Muscle of leg (tissue), 11 donors: ENCODE results near the gene TMEM163. TPM values are rescaled to one million over a fixed set of nuclear protein-coding genes. Genes with fewer than 3 reads are reported as not detected.

Source experiments
- DNase-seq: peaks from one replicate; pipeline ENCODE4 v3.0.0; 2013
- H3K27ac ChIP-seq: one replicate; pipeline ENCODE4 v1.5.1; 2013; ENCODE audit warnings: mild to moderate bottlenecking, low read length, control low read depth
- H3K27me3 ChIP-seq: one replicate; pipeline ENCODE4 v1.6.1; 2013; ENCODE audit warnings: low read length; ENCODE audit not compliant: control insufficient read depth, insufficient read depth
- H3K36me3 ChIP-seq: one replicate; pipeline ENCODE4 v1.6.1; 2013; ENCODE audit warnings: low read length; ENCODE audit not compliant: control insufficient read depth, insufficient read depth
- H3K4me1 ChIP-seq: one replicate; pipeline ENCODE4 v1.6.1; 2013; ENCODE audit warnings: low read length; ENCODE audit not compliant: control insufficient read depth, insufficient read depth
- H3K4me3 ChIP-seq: one replicate; pipeline ENCODE4 v1.5.1; 2013; ENCODE audit warnings: low read length, control low read depth
- H3K9me3 ChIP-seq: replicated peaks from 2 replicates; pipeline ENCODE4 v1.6.1; 2013; ENCODE audit warnings: low read depth, low read length; ENCODE audit not compliant: control insufficient read depth
- WGBS: methylation state at CpG from one replicate; pipeline ENCODE4 v1.1.5; 2013; ENCODE audit warnings: missing lambda C conversion rate; ENCODE audit not compliant: insufficient coverage; 5-methylcytosine and 5-hydroxymethylcytosine counted together
- polyA plus RNA-seq, 8 donors: library from polyadenylated mRNA; unstranded; fragments of 120-200 nt; gene quantifications; one replicate each; pipeline versions ENCODE4 v1.2.1 to v1.2.3, GENCODE V29; 2013; ENCODE audit warnings: inconsistent platforms in 1 of 8, low replicate concordance in 1 of 8; ENCODE audit not compliant: insufficient read length in 8 of 8, insufficient read depth in 1 of 8
- total RNA-seq: library from RNA; stranded (reverse); fragments of 120-200 nt; gene quantifications from one replicate; pipeline ENCODE4 v1.2.4, GENCODE V29; 2013

The TMEM163 gene
- total and polyA plus RNA-seq, 9 donors = 0.66 to 3.5 (median 1.8) TPM

- Histone ChIP-seq H3K4me1 (peaks cover 2% of the 10 kb centered on the region), H3K27me3 (no peaks in the 10 kb centered on the region), H3K36me3 (no peaks in the 10 kb centered on the region), H3K9me3 (no peaks in the 10 kb centered on the region), H3K4me3 (no peak overlapping the region), H3K27ac (no peak overlapping the region)
- DNase-seq = no peak
- WGBS = 54% methylated on average over 5 of the region's 6 CpGs
These were observed 253.3 kb downstream of the TMEM163 start for GRCh38 chr2:134465228-134466105.

DNA sequence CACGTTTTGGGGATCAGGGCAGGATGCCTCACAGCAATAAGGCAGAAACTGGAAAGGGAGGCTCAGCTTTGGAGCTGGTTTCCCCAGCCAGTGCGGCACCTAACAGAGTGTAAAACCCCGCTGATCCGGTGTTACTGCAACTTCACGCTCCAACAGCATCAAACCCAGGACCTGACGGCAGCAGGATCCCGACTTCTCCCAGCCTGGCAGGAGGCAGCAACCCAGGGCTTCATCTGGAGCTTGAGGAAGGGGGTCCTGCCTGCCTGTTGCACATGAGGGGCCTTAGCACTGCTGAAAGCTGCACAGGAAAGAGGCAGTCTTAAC lies 255.1 kb downstream of the TMEM163 start:
- Histone ChIP-seq H3K4me3 (no peak overlapping the region), H3K9me3 (no peaks in the 10 kb centered on the region), H3K36me3 (no peaks in the 10 kb centered on the region), H3K4me1 (peaks cover 4% of the 10 kb centered on the region), H3K27me3 (no peaks in the 10 kb centered on the region), H3K27ac (no peak overlapping the region)
- no peak for DNase-seq
- WGBS = 77% methylated on average over 4 of the region's 7 CpGs

DNA sequence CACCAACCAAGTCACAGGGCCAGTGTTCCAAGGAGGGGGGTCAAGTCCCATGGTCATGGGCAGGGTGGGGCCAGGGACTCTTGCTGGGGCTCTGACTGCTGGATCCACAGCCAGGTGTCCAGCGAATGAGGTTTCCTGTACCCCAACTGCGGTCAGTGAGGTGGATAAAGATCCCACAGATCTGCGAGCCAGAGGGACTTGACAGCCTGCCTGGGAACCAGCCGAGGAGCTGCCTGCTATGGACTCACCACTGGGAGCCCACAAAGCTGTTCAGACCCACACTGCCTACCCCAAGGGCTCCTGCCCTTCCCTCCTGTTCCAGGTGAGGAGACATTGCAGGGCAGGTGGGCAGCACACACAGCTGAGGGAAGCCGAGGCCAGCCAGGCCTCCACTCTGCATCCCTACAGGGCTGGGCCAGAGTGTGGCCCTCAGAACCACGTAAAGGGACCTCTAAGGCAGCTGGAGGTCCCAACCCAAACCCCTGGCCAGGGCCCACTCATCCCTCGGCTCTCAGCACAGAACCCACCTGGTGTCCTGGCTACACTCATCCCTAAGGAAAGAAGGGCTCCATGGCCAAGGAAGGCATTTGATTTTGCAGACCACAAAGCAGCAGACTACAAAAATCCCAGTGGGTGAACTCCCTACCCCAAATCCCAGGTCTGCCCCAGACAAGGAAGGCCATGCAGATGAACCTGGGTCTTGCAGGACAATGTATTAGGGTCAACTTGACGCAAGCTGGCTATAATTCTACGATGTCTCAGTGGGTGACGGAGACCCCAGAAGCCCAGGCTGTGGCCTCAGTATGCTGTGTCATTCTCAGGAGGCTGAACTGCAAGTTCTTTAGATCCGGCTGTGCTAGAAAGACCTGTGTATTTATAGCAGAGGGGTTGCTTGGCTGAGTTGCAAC lies 255.8 kb downstream of the TMEM163 start:
- no peak for DNase-seq
- Histone ChIP-seq H3K4me3 (no peak overlapping the region), H3K27ac (no peak overlapping the region), H3K9me3 (no peaks in the 10 kb centered on the region), H3K4me1 (peaks cover 4% of the 10 kb centered on the region), H3K27me3 (no peaks in the 10 kb centered on the region), H3K36me3 (no peaks in the 10 kb centered on the region)
- 80% methylated on average over 11 of the region's 11 CpGs for WGBS

DNA sequence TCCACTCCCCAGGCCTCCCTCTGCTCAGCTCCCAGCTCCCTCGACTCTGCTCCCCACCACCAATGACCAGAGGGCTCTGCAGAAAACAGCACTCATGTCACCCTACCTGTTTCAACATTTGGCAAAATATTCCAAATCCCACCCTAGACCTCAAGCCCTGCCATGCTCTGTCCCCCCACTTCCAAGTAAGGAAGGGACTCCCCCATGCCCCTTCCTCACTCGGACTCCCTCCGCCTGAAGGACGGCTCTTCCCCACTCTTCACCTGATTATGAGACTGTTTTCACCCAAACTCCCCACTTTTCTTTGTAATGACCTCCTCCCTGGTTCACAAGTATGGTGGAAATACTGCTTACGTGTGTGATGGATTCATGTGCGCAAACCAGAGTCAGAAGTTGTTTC lies 256.5 kb downstream of the TMEM163 start:
- 90% methylated on average over 4 of the region's 6 CpGs for WGBS
- Histone ChIP-seq H3K9me3 (no peaks in the 10 kb centered on the region), H3K36me3 (no peaks in the 10 kb centered on the region), H3K27ac (no peak overlapping the region), H3K27me3 (no peaks in the 10 kb centered on the region), H3K4me3 (no peak overlapping the region), H3K4me1 (peaks cover 4% of the 10 kb centered on the region)
- DNase-seq = no peak

- Histone ChIP-seq H3K9me3 (no peaks in the 10 kb centered on the region), H3K27me3 (no peaks in the 10 kb centered on the region), H3K4me3 (no peak overlapping the region), H3K27ac (no peak overlapping the region), H3K36me3 (no peaks in the 10 kb centered on the region), H3K4me1 (peaks cover 4% of the 10 kb centered on the region)
- no peak for DNase-seq
- 55% methylated on average over 5 of the region's 6 CpGs for WGBS
These were observed 257.3 kb downstream of the TMEM163 start for GRCh38 chr2:134461511-134461910.

DNA sequence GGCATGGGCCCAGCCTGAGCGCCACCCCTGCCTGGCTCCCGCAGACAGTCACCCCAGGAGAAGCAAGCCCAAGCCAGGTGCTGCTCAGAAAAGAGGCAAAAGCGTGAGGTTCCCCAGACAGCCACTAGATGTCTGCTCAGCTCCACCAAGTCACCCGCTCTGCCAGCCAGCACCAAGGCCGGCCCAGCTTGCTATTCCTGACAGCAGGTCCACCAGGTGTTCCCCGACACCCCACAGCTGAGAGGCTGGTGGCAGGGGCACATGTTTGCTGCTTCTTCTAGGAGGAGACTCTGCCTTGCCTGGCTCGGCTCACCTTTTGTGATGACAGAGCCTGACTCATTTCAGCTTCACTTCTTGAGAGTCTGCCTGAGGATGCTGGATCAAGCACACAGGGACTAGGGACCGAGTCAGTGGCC lies 258.2 kb downstream of the TMEM163 start:
- Histone ChIP-seq H3K4me3 (no peak overlapping the region), H3K27me3 (no peaks in the 10 kb centered on the region), H3K27ac (no peak overlapping the region), H3K9me3 (no peaks in the 10 kb centered on the region), H3K36me3 (peaks cover under 1% of the 10 kb centered on the region), H3K4me1 (peaks cover 4% of the 10 kb centered on the region)
- WGBS = 25% methylated on average over 6 of the region's 8 CpGs
- DNase-seq = peak; percentile 58

DNA sequence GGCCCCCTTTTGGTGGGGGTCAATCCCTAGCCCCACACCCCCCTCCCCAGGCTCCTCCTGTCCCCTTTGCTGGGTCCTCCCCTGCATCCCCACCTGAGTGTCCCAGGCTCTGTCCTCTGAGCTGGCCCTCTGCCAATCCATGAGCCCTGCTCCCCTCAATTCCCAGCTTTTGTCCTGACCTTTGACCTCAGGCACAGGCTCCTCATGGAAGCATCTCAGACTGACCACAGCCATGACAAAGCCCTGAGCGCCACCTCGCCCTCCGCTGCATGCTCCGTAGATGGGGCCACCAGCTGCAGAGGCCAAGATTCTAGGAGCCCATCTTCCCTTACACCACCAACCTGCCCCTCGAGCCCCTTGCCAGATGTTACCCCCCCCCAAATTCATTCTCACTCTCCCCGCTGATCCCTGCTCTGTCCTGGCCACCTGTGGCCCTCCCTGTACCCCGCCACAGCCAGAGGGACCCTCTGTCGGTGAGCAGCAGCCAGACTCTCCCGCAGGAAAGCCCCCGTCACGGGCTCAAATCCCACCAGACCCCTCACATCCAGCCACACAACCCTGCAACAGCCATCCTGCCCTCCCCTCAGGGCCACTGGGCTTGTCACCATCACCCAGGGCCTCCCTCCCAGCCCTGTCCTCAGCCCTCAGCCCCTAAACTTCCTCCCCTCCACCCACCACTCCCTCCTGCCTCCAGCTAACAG lies 258.9 kb downstream of the TMEM163 start:
- Histone ChIP-seq H3K27me3 (no peaks in the 10 kb centered on the region), H3K27ac (no peak overlapping the region), H3K36me3 (peaks cover 3% of the 10 kb centered on the region), H3K4me3 (no peak overlapping the region), H3K4me1 (peaks cover 7% of the 10 kb centered on the region), H3K9me3 (no peaks in the 10 kb centered on the region)
- DNase-seq = no peak
- 81% methylated on average over 11 of the region's 11 CpGs for WGBS

- no peak for DNase-seq
- no peaks in the 10 kb centered on the region for H3K27me3 ChIP-seq
- peaks cover 16% of the 10 kb centered on the region for H3K4me1 ChIP-seq
- H3K9me3 ChIP-seq = no peaks in the 10 kb centered on the region
- H3K27ac ChIP-seq = no peak overlapping the region
- WGBS = 88% methylated on average over 8 of the region's 10 CpGs
- peaks cover 3% of the 10 kb centered on the region for H3K36me3 ChIP-seq
- no peak overlapping the region for H3K4me3 ChIP-seq
These were observed 259.9 kb downstream of the TMEM163 start for GRCh38 chr2:134458950-134459349.

DNA sequence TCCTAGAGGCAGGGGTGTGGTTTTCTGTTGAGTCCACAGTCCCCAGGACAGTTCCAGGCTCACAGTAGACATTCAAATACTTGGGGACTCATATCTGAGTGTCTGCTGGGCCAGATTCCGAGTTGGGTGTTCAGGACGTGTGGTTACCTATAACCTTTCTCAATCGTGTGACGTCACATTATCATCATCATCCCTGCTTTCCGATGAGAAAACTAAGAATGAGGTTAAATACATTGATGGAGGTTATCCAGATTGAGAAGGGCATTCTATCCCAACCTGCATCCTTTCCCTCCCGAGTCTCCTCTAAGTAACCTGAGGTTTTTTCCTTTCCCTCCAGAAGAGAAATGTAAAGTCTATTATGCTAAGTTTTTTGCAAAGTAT lies 260.3 kb downstream of the TMEM163 start:
- H3K27me3 ChIP-seq = no peaks in the 10 kb centered on the region
- no peak for DNase-seq
- H3K36me3 ChIP-seq = peaks cover 3% of the 10 kb centered on the region
- no CpG with 5 or more reads among the region's 6 CpGs for WGBS
- no peaks in the 10 kb centered on the region for H3K9me3 ChIP-seq
- H3K4me3 ChIP-seq = no peak overlapping the region
- H3K4me1 ChIP-seq = peaks cover 20% of the 10 kb centered on the region
- no peak overlapping the region for H3K27ac ChIP-seq
